ENCODE results near the gene KNDC1.

KNDC1 gene

DNA sequence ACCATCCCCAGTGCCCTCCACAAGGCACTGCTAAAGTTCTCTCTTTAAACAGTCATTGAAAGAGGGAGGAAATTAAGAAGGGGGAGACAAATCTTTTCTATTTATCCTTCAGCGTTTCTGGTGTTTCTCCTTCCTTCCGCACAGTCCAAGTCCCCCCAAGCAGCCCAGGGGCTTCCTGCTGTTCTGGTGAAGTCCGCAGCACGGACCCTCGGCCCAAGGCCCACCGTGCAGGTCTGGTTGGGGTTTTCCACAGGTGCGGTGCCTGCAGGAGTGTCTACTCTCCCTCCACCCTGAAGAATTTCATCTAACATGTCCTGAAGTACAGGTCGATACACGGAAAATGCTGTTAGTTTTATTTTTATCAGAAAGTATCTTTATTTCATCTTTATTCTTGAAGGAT, 34.1 kb upstream of the KNDC1 start:
- H3K27ac ChIP-seq (ENCODE audit: low read depth, low read length), result no peak overlapping the region
- H3K36me3 ChIP-seq (ENCODE audit: control insufficient read depth in 1 of 2, insufficient read depth in 2 of 2, low read length in 2 of 2), result no peaks in the 10 kb centered on the region
- H3K27me3 ChIP-seq (ENCODE audit: control insufficient read depth in 1 of 2, insufficient read depth in 2 of 2, low read length in 2 of 2), result peaks cover 0 to 7% of the 10 kb centered on the region in 2 donors
- H3K4me3 ChIP-seq (ENCODE audit: low read depth in 1 of 2, low read length in 2 of 2), result no peak overlapping the region
- H3K9ac ChIP-seq (ENCODE audit: low read depth in 1 of 2, low read length in 2 of 2), result no peak overlapping the region
- H3K4me1 ChIP-seq (ENCODE audit: control insufficient read depth in 1 of 2, insufficient read depth in 2 of 2, low read length in 2 of 2), result no peaks in the 10 kb centered on the region
- no peaks in the 10 kb centered on the region for H3K9me3 ChIP-seq (ENCODE audit: control insufficient read depth in 1 of 2, low read length in 2 of 2)

DNA sequence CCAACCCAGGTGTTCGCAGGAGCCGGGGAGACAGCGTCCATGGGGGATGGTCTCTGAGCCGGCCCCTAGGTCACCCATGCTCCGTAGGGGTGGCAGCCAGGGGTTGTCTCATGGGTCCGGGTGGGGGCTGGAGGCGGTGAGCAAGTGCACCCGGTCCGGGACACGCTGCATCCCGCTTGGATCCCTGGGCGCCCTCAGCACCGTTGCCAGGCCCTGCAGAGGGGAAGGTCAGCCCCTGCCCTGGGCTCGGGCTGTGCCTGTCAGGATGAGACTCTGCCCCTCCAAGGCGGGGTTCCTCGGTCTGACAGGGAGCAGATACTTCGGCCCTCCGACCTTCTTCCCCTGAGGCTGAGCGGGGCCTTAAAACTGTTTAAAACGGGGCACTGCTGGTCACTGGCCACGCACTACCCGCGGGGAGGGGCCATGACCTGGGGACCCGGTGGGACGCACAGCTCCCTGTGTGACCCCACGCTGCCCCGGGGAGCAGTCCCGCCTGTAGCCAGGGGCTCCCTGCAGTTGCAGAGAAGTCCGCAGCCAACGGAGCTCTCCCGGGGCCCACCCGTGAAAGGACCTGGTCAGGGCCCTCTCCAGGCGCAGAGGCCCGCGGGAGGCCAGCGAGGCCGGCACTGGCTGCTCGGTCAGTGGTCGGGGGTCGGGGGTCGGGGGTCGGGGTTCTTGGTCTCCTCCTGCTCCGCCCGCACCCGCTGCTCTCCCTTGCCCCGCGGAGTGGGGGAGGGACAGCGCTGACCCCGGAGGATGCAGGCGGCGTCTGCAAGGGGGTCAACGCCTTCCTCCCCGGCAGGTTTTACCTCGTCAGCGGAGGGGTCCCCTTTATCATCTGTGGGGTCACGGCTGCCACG, 33.4 kb upstream of the KNDC1 start:
- peaks cover 0 to 7% of the 10 kb centered on the region in 2 donors for H3K27me3 ChIP-seq (ENCODE audit: control insufficient read depth in 1 of 2, insufficient read depth in 2 of 2, low read length in 2 of 2)
- H3K4me1 ChIP-seq (ENCODE audit: control insufficient read depth in 1 of 2, insufficient read depth in 2 of 2, low read length in 2 of 2), result no peaks in the 10 kb centered on the region
- H3K9ac ChIP-seq (ENCODE audit: low read depth in 1 of 2, low read length in 2 of 2), result no peak overlapping the region
- H3K4me3 ChIP-seq (ENCODE audit: low read depth in 1 of 2, low read length in 2 of 2), result no peak overlapping the region
- no peak overlapping the region for H3K27ac ChIP-seq (ENCODE audit: low read depth, low read length)
- no peaks in the 10 kb centered on the region for H3K9me3 ChIP-seq (ENCODE audit: control insufficient read depth in 1 of 2, low read length in 2 of 2)
- no peaks in the 10 kb centered on the region for H3K36me3 ChIP-seq (ENCODE audit: control insufficient read depth in 1 of 2, insufficient read depth in 2 of 2, low read length in 2 of 2)

DNA sequence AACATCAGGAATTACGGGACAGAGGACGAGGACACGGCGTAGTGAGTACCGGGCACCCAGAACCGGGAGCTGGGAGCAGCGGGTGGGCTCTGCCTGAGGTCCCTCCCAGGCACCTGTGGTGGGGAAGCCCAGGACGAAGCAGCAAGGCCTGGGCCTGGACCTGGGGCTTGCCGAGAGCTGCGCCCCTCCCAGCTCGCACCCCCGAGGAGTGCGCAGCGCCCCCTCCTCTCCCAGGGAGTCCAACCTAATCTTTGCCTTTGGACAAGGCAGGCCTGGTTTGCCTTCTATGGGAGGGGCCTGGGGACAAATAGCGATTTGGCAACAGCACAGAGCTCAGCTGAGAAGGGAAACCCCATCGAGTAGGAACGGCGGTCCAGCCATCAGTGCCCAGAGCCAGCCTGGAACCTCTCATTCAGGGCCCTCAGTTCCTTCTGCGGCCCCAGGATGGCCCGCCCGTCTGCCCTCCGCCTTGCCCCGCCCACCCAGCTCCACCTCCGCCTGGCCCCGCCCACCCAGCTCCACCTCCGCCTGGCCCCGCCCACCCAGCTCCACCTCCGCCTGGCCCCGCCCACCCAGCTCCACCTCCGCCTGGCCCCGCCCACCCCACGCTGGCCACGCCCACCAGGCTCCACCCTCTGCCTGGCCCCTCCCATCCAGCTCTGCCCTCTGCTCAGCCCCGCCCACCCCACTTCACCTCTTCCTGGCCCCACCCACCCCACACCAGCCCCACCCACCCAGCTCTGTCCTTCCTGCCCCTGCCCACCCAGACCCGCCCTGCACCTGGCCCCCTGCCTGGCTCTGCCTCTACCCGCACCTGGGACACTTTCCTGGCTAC, 32.5 kb upstream of the KNDC1 start:
- H3K27ac ChIP-seq (ENCODE audit: low read depth, low read length), result no peak overlapping the region
- H3K27me3 ChIP-seq (ENCODE audit: control insufficient read depth in 1 of 2, insufficient read depth in 2 of 2, low read length in 2 of 2), result peaks cover 0 to 7% of the 10 kb centered on the region in 2 donors
- H3K36me3 ChIP-seq (ENCODE audit: control insufficient read depth in 1 of 2, insufficient read depth in 2 of 2, low read length in 2 of 2), result no peaks in the 10 kb centered on the region
- no peaks in the 10 kb centered on the region for H3K9me3 ChIP-seq (ENCODE audit: control insufficient read depth in 1 of 2, low read length in 2 of 2)
- no peak overlapping the region for H3K9ac ChIP-seq (ENCODE audit: low read depth in 1 of 2, low read length in 2 of 2)
- H3K4me1 ChIP-seq (ENCODE audit: control insufficient read depth in 1 of 2, insufficient read depth in 2 of 2, low read length in 2 of 2), result no peaks in the 10 kb centered on the region
- H3K4me3 ChIP-seq (ENCODE audit: low read depth in 1 of 2, low read length in 2 of 2), result no peak overlapping the region

DNA sequence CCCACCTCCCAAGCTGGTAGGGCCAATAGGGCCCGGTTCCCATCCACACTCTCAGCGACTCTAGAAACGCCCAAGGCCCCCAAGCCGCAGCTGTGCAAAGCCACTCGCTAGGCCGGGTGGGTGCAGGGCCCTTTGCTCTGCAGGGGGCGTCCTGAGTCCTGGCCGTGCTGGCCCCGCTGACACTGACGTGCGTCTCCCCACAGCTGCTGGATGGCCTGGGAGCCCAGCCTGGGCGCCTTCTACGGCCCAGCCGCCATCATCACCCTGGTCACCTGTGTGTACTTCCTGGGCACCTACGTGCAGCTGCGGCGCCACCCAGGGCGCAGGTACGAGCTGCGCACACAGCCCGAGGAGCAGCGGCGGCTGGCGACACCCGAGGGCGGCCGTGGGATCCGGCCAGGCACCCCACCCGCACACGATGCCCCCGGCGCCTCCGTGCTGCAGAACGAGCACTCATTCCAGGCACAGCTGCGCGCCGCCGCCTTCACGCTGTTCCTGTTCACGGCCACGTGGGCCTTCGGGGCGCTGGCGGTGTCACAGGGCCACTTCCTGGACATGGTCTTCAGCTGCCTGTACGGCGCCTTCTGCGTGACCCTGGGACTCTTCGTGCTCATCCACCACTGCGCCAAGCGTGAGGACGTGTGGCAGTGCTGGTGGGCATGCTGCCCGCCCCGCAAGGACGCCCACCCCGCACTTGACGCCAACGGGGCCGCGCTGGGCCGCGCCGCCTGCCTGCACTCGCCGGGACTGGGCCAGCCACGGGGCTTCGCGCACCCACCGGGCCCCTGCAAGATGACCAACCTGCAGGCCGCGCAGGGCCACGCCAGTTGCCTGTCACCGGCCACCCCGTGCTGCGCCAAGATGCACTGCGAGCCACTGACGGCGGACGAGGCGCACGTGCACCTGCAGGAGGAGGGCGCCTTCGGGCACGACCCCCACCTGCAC, 31.6 kb upstream of the KNDC1 start:
- H3K9ac ChIP-seq (ENCODE audit: low read depth in 1 of 2, low read length in 2 of 2), result no peak overlapping the region
- no peak overlapping the region for H3K4me3 ChIP-seq (ENCODE audit: low read depth in 1 of 2, low read length in 2 of 2)
- H3K27me3 ChIP-seq (ENCODE audit: control insufficient read depth in 1 of 2, insufficient read depth in 2 of 2, low read length in 2 of 2), result peaks cover 0 to 7% of the 10 kb centered on the region in 2 donors
- no peak overlapping the region for H3K27ac ChIP-seq (ENCODE audit: low read depth, low read length)
- no peaks in the 10 kb centered on the region for H3K36me3 ChIP-seq (ENCODE audit: control insufficient read depth in 1 of 2, insufficient read depth in 2 of 2, low read length in 2 of 2)
- H3K4me1 ChIP-seq (ENCODE audit: control insufficient read depth in 1 of 2, insufficient read depth in 2 of 2, low read length in 2 of 2), result no peaks in the 10 kb centered on the region
- no peaks in the 10 kb centered on the region for H3K9me3 ChIP-seq (ENCODE audit: control insufficient read depth in 1 of 2, low read length in 2 of 2)

DNA sequence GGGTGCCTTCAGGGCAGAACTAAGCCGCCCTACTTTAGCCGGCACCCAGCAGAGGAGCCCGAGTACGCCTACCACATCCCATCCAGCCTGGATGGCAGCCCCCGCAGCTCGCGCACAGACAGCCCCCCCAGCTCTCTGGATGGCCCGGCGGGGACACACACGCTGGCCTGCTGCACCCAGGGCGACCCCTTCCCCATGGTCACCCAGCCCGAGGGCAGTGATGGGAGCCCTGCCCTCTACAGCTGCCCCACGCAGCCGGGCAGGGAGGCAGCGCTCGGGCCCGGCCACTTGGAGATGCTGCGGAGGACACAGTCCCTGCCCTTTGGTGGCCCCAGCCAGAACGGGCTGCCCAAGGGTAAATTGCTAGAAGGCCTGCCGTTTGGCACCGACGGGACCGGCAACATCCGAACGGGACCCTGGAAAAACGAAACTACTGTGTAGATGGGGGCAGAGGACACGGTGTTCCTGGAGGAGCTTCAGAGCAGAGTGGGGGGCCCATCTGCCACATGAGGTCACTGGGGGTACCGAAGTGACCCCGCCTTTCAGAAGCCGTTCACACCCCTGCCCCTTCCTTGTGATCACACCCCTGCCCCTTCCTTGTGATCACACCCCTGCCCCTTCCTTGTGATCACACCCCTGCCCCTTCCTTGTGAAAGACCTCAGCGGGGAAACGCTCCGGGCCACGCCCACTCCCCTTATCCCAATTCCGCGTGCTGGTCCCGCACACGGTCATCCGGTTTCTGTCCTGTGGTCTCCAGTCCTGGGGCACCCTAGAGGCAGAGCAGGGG, 30.8 kb upstream of the KNDC1 start:
- no peak overlapping the region for H3K9ac ChIP-seq (ENCODE audit: low read depth in 1 of 2, low read length in 2 of 2)
- no peaks in the 10 kb centered on the region for H3K4me1 ChIP-seq (ENCODE audit: control insufficient read depth in 1 of 2, insufficient read depth in 2 of 2, low read length in 2 of 2)
- no peak overlapping the region for H3K4me3 ChIP-seq (ENCODE audit: low read depth in 1 of 2, low read length in 2 of 2)
- peaks cover 0 to 7% of the 10 kb centered on the region in 2 donors for H3K27me3 ChIP-seq (ENCODE audit: control insufficient read depth in 1 of 2, insufficient read depth in 2 of 2, low read length in 2 of 2)
- H3K9me3 ChIP-seq (ENCODE audit: control insufficient read depth in 1 of 2, low read length in 2 of 2), result no peaks in the 10 kb centered on the region
- H3K36me3 ChIP-seq (ENCODE audit: control insufficient read depth in 1 of 2, insufficient read depth in 2 of 2, low read length in 2 of 2), result no peaks in the 10 kb centered on the region
- H3K27ac ChIP-seq (ENCODE audit: low read depth, low read length), result no peak overlapping the region

DNA sequence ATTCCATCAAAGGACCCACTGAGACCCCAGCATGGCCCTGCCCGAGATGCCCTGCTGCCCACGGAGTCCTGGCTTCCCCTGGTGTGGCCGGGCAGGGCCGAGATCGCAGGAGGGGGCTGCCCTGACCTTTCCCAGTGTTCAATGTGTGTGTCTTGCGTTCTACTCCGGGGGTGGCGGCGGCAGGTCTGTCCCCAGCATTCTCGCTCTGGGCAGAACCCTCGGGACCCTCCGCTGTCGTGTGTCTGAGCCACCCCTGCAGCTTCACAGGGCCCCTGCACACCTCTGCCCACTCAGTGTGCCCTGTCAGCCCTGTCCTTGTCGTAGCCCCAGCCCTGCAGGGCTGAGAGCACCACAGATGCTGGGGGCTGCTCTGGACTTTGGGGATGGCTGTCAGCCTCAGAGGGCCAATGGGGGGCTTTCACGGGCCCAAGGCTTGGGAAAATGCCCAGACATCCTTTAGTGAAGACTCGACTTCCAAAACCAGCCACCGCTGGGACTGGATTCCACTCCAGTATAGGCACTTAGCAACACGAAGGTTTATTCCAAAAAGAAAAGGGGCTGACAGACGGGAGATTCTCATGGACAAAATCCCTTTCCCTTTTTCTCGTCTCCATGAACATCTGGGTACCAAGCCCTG, 30.0 kb upstream of the KNDC1 start:
- H3K4me3 ChIP-seq (ENCODE audit: low read depth in 1 of 2, low read length in 2 of 2), result no peak overlapping the region
- H3K9ac ChIP-seq (ENCODE audit: low read depth in 1 of 2, low read length in 2 of 2), result no peak overlapping the region
- no peaks in the 10 kb centered on the region for H3K4me1 ChIP-seq (ENCODE audit: control insufficient read depth in 1 of 2, insufficient read depth in 2 of 2, low read length in 2 of 2)
- H3K27me3 ChIP-seq (ENCODE audit: control insufficient read depth in 1 of 2, insufficient read depth in 2 of 2, low read length in 2 of 2), result peaks cover 0 to 7% of the 10 kb centered on the region in 2 donors
- no peaks in the 10 kb centered on the region for H3K9me3 ChIP-seq (ENCODE audit: control insufficient read depth in 1 of 2, low read length in 2 of 2)
- no peaks in the 10 kb centered on the region for H3K36me3 ChIP-seq (ENCODE audit: control insufficient read depth in 1 of 2, insufficient read depth in 2 of 2, low read length in 2 of 2)
- H3K27ac ChIP-seq (ENCODE audit: low read depth, low read length), result no peak overlapping the region

DNA sequence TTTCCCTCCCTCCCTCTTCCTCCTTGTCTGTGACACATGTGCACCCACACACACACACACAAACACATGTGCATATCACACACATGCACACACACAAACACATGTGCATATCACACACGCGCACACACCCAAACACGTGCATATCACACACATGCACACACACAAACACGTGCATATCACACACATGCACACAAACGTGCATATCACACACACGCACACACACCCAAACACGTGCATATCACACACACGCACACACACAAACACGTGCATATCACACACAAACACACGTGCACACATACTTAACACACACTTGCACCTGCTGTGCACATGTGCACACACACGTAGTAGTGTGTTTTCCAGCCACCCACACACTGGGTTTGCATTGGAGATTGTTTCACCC, 29.4 kb upstream of the KNDC1 start:
- Histone ChIP-seq H3K36me3 (ENCODE audit: control insufficient read depth in 1 of 2, insufficient read depth in 2 of 2, low read length in 2 of 2) (no peaks in the 10 kb centered on the region), H3K4me3 (ENCODE audit: low read depth in 1 of 2, low read length in 2 of 2) (no peak overlapping the region), H3K4me1 (ENCODE audit: control insufficient read depth in 1 of 2, insufficient read depth in 2 of 2, low read length in 2 of 2) (no peaks in the 10 kb centered on the region), H3K27ac (ENCODE audit: low read depth, low read length) (no peak overlapping the region), H3K9me3 (ENCODE audit: control insufficient read depth in 1 of 2, low read length in 2 of 2) (no peaks in the 10 kb centered on the region), H3K9ac (ENCODE audit: low read depth in 1 of 2, low read length in 2 of 2) (no peak overlapping the region), H3K27me3 (ENCODE audit: control insufficient read depth in 1 of 2, insufficient read depth in 2 of 2, low read length in 2 of 2) (peaks cover 0 to 7% of the 10 kb centered on the region in 2 donors)

DNA sequence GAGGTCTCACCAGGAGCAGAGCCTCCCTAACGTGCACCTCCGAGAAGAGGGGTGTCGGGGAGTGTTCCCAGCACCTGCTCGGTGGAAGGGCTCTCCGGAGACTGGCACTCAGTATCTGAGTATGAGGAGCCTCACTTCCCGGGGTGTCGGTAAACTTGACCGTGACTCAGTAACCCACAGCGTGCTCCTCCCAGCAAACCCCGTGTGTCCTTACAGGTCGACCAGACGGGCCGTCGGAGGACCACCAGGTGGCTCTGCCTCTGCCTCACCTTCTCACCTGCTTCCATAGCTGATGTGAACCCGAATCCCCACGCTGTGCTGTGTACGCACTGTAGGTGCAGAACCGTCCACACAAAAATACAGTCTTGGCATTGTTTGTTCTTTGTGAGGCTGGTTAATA, 29.0 kb upstream of the KNDC1 start:
- H3K4me3 ChIP-seq (ENCODE audit: low read depth in 1 of 2, low read length in 2 of 2), result no peak overlapping the region
- H3K9me3 ChIP-seq (ENCODE audit: control insufficient read depth in 1 of 2, low read length in 2 of 2), result no peaks in the 10 kb centered on the region
- H3K9ac ChIP-seq (ENCODE audit: low read depth in 1 of 2, low read length in 2 of 2), result no peak overlapping the region
- H3K36me3 ChIP-seq (ENCODE audit: control insufficient read depth in 1 of 2, insufficient read depth in 2 of 2, low read length in 2 of 2), result no peaks in the 10 kb centered on the region
- no peaks in the 10 kb centered on the region for H3K4me1 ChIP-seq (ENCODE audit: control insufficient read depth in 1 of 2, insufficient read depth in 2 of 2, low read length in 2 of 2)
- H3K27ac ChIP-seq (ENCODE audit: low read depth, low read length), result no peak overlapping the region
- peaks cover 0 to 3% of the 10 kb centered on the region in 2 donors for H3K27me3 ChIP-seq (ENCODE audit: control insufficient read depth in 1 of 2, insufficient read depth in 2 of 2, low read length in 2 of 2)
